GM18858 (cell line): Measurements from ENCODE around the gene DBNDD2.

Source experiments
- ATAC-seq: cut with Tn5 transposase; IDR thresholded peaks from one replicate; pipeline ENCODE4 v1.9.1; 2021; ENCODE audit not compliant: unreplicated experiment

Gene DBNDD2

DNA sequence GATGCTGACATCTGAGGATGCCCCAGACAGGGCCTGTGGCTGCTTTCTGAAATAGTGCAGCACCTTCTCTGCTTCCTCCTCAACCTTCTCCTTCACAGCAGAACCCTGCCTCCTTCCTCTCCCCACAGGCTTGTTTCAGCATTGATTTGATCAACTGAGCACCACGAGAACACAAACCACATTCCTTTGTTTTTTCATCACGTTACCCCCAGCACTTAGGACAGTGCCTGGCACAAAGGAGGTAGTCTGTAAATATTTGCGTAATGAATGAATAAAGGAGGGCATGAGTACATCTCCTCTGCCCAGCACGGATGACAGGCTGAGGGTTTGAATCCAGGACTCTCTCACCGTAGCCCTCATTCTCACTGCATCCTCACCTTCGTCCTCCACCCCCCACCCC is 40.2 kb downstream of the DBNDD2 start:
- no peak for ATAC-seq

DNA sequence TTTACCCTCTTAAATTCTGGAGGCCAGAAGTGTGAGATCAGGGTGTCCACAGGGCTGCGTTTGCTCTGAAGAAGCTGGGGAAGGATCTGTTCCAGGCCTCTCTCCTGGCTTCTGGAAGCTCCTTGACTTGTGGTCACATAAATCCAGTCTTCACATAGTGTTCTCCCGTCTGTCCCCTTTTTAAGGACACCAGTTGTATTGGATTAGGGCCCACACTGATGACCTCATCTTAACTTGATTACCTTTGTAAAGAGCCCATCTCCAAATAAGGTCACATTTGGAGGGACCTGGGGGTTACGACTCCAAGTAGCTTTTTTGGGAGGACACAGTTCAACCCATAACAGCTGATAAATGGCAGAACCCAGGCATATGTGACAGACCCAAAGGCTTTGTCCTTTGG is 41.4 kb downstream of the DBNDD2 start:
- ATAC-seq = no peak

DNA sequence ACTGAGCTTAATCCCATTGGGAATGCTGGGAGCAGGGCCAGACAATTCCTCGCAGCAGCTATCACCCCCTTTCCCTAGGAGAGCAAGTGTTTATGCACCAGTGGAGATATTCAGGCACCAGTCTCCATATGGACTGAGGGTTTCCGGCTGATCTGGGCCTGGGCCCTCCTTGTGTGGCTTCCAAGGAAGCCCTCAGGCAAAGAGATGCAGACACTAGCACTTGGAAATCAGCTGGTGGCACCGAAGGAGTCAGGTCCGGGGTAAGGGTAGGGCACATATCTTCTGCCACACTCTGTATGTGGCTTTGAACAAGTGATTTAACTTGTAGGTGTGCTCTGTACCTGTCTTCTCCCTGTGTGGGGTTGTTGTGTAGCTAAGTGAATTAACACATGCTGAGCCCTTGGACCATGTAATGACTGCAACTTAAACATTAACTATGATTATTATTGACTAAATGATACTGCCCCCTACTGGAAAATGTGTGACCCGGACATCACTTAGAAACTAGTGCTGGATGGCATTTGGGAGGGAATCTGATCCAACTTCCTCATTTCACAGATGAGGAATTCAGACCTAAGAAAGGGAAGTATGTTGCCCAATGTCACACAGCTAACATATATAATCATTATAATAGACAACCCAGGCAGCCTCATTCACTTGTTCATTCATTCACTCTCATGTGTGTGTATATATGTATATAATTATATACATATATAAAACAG is 42.2 kb downstream of the DBNDD2 start:
- no peak for ATAC-seq

DNA sequence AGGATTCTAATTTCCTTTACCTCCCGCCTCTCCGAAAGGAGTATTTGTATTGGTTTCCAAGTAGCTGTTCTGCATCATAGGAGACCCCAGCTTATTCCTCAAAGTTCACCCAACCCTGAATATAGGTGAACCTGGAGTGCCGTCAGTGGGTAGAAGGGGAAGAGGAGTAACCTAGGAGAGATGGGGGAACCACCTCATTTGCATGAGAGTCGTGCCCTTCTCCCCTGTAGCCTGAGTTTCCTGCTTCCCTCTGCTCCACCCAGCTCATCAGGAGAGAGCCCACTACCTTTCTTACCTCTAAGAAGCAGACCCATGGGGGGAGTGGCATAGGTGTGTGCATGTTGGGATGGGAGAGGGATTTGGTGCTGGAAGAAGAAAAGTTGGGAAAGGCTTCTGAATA is 44.1 kb downstream of the DBNDD2 start:
- ATAC-seq = no peak

DNA sequence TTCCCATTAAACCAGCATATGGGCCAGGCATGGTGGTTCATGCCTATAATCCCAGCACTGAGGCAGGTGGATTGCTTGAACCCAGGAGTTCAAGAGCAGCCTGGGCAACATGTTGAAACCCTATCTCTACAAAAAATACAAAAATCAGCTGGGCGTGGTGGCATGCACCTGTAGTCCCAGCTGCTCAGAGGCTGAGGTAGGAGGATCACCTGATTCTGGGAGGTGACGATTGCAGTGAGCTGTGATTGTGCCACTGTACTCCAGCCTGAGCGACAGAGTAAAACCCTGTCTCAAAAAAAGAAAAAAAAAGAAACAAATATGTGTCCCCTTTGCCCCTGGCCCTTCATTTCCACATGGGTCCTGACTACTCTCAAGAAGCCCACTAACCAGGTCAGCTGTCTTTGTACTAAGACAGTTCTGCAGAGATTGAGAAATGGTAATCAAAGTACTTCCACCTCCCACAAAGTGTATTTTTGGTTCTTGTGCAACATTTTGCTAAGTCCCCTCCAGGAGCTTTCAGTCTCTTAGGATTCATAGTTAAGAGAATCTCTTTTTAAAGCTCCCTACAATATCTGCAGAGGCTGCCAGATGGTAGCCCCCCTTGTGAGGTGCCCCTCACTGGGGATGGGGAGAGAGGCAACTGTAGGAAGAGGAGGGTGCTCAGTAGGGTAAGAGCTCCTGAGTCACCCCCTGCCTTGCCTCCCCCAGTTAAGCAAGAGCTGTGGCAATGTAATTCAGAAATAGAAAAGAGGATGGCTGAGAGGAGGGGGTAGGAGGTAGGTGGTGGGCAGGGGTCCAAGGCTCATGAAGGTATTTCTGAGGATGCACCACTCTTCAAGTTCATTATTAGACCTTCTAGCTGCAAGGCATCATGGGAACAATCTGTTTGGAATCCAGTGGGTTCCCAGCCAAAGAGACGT is 44.9 kb downstream of the DBNDD2 start:
- no peak for ATAC-seq

DNA sequence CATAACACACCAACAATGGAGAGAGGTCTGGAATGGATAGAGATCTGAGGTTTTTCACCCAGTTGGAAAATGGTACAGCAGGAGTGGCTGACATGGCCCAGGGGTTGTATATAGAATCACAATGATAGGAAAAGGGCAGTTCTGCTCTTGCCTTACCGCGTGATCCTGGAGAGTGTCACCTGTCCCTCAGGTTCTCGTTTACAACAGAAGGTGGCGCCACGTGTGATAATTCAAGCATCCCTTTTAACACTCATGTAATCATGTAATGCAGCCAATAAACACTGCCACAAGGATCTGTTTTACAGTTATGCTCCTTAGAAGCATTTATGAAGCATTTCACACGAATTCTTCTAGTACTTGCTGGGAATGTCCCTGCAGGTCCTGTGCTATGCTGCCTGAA is 48.5 kb downstream of the DBNDD2 start:
- no peak for ATAC-seq

DNA sequence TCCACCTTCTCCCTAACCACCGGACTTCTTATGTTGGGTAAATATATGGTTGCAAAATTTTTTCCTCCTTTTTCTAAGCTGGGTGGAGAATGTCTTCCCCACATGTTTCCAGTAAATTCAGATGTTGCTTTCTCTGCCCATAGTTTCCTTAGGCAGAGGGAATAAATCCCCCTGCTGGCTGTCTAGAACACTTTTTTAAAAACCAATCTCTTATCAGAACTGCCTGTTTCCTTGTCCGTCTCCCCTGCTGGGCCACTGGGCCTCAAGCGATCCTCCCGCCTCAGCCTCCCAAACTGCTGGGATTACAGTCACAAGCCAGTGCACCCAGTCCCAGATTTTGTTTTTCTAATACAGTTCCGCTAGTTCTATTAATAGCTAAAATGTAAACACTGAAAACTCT is 51.5 kb downstream of the DBNDD2 start:
- ATAC-seq = no peak
